HepG2 (cell line): ENCODE measurements around the gene INO80B. TPM values are rescaled to one million over a fixed set of nuclear protein-coding genes. Genes with fewer than 3 reads are reported as not detected.

Experiments
- GMEB1 ChIP-seq: sonication (generic); formaldehyde crosslinking; IDR thresholded peaks from 2 replicates; pipeline ENCODE4 v1.5.1; 2020; ENCODE audit warnings: missing genetic modification reagents, mild to moderate bottlenecking, borderline replicate concordance
- HMGXB4 ChIP-seq, 2 experiments: sonication (generic) in 1 of 2; formaldehyde crosslinking in 1 of 2; IDR thresholded peaks; 2 replicates each; pipeline versions ENCODE4 v1.4.0 to v1.6.1; 2018 to 2020; ENCODE audit warnings: missing genetic modification reagents in 2 of 2, borderline replicate concordance in 1 of 2, low read depth in 1 of 2, mild to moderate bottlenecking in 1 of 2, missing biosample characterization in 1 of 2
- KDM5B ChIP-seq: sonication (generic); formaldehyde crosslinking; IDR thresholded peaks from 2 replicates; pipeline ENCODE4 v1.4.0; 2020; ENCODE audit warnings: missing genetic modification reagents, mild to moderate bottlenecking, borderline replicate concordance
- MIXL1 ChIP-seq: IDR thresholded peaks from 2 replicates; pipeline ENCODE4 v1.6.1; 2016
- NR2F2 ChIP-seq: IDR thresholded peaks from 2 replicates; pipeline ENCODE4 v1.6.1; 2012; ENCODE audit warnings: low read depth, inconsistent platforms, borderline replicate concordance
- RBFOX2 ChIP-seq: fragments of 200-400 bp; formaldehyde crosslinking; IDR thresholded peaks from 2 replicates; pipeline ENCODE4 v1.6.1; 2017; ENCODE audit warnings: low read depth, mild to moderate bottlenecking, low read length
- TERF1 ChIP-seq: sonication (generic); formaldehyde crosslinking; IDR thresholded peaks from 2 replicates; pipeline ENCODE4 v1.8.0; 2022; ENCODE audit warnings: mild to moderate bottlenecking, missing genetic modification reagents, moderate library complexity
- XRCC5 ChIP-seq: fragments of 200-400 bp; formaldehyde crosslinking; optimal IDR thresholded peaks from 2 replicates; pipeline ENCODE3; 2017; ENCODE audit warnings: mild to moderate bottlenecking, low read length
- polyA plus RNA-seq, 8 experiments: library from polyadenylated mRNA; depleted of rRNA in 3 of 8; stranded (reverse) in 7 of 8; unstranded in 1 of 8; fragments of >200 nt; fragmentation: Illumina TruSeq in 4 of 8; extraction: Trizol in 4 of 8; gene quantifications; 2 replicates each; pipeline versions ENCODE4 v1.2.1 to v1.2.3, GENCODE V29; 2011 to 2016; ENCODE audit warnings: low read depth in 4 of 8, missing spikeins in 1 of 8, mixed read lengths in 1 of 8; ENCODE audit not compliant: insufficient read depth in 1 of 8
- total RNA-seq, 5 experiments: library from RNA; depleted of rRNA; stranded (reverse); fragments of >200 nt; fragmentation: Illumina TruSeq; extraction: Trizol; gene quantifications; 2 replicates each; pipeline ENCODE4 v1.2.3, GENCODE V29; 2016; ENCODE audit warnings: low read depth in 1 of 5
- TF ChIP-seq, protein P1 (sequence below): sonication (generic); formaldehyde crosslinking; IDR thresholded peaks from 2 replicates; pipeline ENCODE4 v1.5.1; 2020; ENCODE audit warnings: missing genetic modification reagents, mild to moderate bottlenecking, borderline replicate concordance
- TF ChIP-seq, protein P2 (sequence below): sonication (generic); formaldehyde crosslinking; IDR thresholded peaks from one replicate; pipeline ENCODE4 v1.5.1; 2020; ENCODE audit warnings: mild to moderate bottlenecking, missing genetic modification reagents; ENCODE audit errors: not compliant biosample characterization

Gene INO80B
- total and polyA plus RNA-seq, 2 of the 13 experiments (the other 11 are each of a cell fraction or from before 2014, with no cell fraction given): 6.2 to 14.5 TPM

GRCh38 chr2:74461187-74462053, 6.5 kb downstream of the INO80B start (continued):
- 0 out of 2 replicates have a peak, but pooled peaks have one; percentile 33 for TF ChIP-seq KDM5B
- TF ChIP-seq MIXL1 (CRISPR knock-in tag): no peak
- TF ChIP-seq TERF1 (CRISPR knock-in tag): 0 out of 2 replicates have a peak, but pooled peaks have one; percentile 39
- TF ChIP-seq, protein P1, sequence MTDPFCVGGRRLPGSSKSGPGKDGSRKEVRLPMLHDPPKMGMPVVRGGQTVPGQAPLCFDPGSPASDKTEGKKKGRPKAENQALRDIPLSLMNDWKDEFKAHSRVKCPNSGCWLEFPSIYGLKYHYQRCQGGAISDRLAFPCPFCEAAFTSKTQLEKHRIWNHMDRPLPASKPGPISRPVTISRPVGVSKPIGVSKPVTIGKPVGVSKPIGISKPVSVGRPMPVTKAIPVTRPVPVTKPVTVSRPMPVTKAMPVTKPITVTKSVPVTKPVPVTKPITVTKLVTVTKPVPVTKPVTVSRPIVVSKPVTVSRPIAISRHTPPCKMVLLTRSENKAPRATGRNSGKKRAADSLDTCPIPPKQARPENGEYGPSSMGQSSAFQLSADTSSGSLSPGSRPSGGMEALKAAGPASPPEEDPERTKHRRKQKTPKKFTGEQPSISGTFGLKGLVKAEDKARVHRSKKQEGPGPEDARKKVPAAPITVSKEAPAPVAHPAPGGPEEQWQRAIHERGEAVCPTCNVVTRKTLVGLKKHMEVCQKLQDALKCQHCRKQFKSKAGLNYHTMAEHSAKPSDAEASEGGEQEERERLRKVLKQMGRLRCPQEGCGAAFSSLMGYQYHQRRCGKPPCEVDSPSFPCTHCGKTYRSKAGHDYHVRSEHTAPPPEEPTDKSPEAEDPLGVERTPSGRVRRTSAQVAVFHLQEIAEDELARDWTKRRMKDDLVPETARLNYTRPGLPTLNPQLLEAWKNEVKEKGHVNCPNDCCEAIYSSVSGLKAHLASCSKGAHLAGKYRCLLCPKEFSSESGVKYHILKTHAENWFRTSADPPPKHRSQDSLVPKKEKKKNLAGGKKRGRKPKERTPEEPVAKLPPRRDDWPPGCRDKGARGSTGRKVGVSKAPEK: no peak
- TF ChIP-seq, protein P2, sequence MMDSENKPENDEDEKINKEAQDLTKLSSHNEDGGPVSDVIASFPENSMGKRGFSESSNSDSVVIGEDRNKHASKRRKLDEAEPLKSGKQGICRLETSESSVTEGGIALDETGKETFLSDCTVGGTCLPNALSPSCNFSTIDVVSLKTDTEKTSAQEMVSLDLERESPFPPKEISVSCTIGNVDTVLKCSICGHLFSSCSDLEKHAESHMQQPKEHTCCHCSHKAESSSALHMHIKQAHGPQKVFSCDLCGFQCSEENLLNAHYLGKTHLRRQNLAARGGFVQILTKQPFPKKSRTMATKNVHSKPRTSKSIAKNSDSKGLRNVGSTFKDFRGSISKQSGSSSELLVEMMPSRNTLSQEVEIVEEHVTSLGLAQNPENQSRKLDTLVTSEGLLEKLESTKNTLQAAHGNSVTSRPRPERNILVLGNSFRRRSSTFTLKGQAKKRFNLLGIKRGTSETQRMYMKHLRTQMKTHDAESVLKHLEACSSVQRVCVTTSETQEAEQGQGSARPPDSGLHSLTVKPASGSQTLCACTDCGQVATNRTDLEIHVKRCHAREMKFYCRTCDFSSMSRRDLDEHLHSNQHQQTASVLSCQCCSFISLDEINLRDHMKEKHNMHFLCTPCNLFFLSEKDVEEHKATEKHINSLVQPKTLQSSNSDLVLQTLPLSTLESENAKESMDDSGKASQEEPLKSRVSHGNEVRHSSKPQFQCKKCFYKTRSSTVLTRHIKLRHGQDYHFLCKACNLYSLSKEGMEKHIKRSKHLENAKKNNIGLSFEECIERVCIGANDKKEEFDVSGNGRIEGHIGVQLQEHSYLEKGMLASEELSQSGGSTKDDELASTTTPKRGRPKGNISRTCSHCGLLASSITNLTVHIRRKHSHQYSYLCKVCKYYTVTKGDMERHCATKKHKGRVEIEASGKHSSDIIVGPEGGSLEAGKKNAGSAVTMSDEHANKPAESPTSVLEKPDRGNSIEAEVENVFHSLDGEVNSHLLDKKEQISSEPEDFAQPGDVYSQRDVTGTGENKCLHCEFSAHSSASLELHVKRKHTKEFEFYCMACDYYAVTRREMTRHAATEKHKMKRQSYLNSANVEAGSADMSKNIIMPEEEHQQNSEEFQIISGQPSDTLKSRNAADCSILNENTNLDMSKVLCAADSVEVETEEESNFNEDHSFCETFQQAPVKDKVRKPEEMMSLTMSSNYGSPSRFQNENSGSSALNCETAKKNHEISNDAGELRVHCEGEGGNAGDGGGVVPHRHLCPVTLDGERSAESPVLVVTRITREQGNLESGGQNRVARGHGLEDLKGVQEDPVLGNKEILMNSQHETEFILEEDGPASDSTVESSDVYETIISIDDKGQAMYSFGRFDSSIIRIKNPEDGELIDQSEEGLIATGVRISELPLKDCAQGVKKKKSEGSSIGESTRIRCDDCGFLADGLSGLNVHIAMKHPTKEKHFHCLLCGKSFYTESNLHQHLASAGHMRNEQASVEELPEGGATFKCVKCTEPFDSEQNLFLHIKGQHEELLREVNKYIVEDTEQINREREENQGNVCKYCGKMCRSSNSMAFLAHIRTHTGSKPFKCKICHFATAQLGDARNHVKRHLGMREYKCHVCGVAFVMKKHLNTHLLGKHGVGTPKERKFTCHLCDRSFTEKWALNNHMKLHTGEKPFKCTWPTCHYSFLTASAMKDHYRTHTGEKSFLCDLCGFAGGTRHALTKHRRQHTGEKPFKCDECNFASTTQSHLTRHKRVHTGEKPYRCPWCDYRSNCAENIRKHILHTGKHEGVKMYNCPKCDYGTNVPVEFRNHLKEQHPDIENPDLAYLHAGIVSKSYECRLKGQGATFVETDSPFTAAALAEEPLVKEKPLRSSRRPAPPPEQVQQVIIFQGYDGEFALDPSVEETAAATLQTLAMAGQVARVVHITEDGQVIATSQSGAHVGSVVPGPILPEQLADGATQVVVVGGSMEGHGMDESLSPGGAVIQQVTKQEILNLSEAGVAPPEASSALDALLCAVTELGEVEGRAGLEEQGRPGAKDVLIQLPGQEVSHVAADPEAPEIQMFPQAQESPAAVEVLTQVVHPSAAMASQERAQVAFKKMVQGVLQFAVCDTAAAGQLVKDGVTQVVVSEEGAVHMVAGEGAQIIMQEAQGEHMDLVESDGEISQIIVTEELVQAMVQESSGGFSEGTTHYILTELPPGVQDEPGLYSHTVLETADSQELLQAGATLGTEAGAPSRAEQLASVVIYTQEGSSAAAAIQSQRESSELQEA (CRISPR knock-in tag): peak; percentile 22
- TF ChIP-seq XRCC5: peak; percentile 80
- TF ChIP-seq GMEB1 (CRISPR knock-in tag): 0 out of 2 replicates have a peak, but pooled peaks have one; percentile 39
- peak in 1 of 2 experiments; percentile 16; a peak in 1 of 4 replicates for TF ChIP-seq HMGXB4 (CRISPR knock-in tag; IDR thresholded peaks at IDR 0.05; ENCODE audit: borderline replicate concordance in 1 of 2, low read depth in 1 of 2)
- TF ChIP-seq RBFOX2: peak; percentile 74
- no peak for TF ChIP-seq NR2F2
